HTERT RPE-1 (cell line): ENCODE measurements around the gene SLC7A8.
"Not testable (repeated sequence)": the region's sequence is repeated elsewhere in the genome, so short reads cannot be mapped to it uniquely, and the experiment has no call there.

Source experiments
- in situ Hi-C: fragments of 300-500 bp; cut with MboI; formaldehyde crosslinking; loops from 4 replicates; pipeline ENCODE4 v1.14.3; 2020; ENCODE audit warnings: low sequenced_read_pairs

Gene SLC7A8

DNA sequence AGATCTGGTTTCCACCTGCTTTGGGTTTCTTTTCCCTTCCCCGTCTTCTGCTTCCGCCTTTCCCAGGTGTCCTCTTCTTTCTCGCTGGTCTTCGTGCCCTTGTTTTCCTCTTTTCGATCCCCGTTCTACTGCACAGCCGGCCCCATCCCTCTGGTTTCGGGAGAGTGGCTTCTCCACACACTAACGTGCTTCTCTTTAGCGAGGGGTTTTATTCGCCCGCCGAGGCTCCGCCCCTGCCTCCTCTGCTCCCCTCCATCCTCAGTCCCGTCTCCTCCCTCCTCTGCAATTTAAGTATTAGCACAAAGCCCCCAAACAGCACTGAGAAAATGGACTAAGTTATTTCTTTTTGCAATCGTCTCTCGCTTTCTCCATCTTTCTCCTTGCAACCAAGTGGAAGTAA lies at the start of gene SLC7A8:
Gene SLC7A8, minus strand, starts transcription at position 182 of the 400 bp plus-strand sequence. CDS start 746 bp downstream, outside the sequence.
- in situ Hi-C loops = no loop called here

DNA sequence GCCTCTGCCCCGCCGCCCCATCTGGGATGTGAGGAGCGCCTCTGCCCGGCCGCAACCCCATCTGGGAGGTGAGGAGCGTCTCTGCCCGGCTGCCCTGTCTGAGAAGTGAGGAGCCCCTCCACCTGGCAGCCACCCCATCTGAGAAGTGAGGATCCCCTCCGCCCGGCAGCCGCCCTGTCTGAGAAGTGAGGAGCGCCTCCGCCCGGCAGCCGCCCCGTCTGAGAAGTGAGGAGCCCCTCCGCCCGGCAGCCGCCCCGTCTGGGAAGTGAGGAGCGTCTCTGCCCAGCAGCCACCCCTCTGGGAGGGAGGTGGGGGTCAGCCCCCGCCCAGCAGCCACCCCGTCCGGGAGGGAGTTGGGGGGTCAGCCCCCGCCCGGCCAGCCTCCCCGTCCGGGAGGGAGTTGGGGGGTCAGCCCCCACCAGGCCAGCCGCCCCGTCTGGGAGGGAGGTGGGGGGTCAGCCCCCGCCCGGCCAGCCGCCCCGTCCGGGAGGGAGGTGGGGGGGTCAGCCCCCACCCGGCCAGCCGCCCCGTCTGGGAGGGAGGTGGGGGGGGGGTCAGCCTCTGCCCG lies 48.9 kb upstream of the SLC7A8 start:
- in situ Hi-C loops = not testable (repeated sequence)

DNA sequence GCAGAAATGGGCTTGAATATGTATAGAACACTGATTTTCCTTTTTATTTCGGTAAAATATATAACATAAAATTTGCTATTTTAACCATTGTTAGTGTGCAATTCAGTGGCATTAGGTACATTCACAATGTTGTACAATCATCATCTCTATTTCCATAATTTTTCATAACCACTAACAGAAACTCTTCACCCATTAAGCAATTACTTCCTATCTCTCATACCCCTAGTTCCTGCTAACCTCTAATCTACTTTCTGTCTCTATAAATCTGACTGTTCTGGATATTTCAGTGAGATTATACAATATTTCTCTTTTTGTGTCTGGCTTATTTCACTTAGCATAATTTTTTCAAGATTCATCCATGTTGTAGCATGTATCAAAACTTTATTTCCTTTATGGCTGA lies 45.4 kb upstream of the SLC7A8 start:
- in situ Hi-C loops = no loop called here

- in situ Hi-C loops = no loop called here
These were observed 44.1 kb upstream of the SLC7A8 start for GRCh38 chr14:23227566-23227965.

- in situ Hi-C loops = not testable (repeated sequence)
These were observed 41.5 kb upstream of the SLC7A8 start for GRCh38 chr14:23224958-23225357.

DNA sequence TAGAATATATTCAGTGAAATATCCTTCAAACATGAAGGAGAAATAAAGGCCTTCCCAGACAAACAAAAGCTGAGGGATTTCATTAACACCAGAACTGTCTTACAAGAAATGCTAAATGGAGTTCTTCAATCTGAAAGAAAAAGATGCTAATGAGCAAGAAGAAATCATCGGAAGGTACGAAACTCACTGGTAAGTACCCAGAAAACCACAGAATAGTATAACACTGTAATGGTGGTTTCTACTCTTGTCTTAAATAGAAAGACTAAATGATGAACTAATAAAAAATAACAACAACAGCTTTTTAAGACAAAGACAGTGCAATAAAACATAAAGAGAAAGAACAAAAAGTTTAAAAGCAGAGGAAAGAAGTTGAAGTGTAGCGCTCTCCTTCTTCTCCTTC lies 35.6 kb upstream of the SLC7A8 start:
- in situ Hi-C loops = no loop called here

GRCh38 chr14:23217032-23218020 lies 33.9 kb upstream of the SLC7A8 start:
- in situ Hi-C loops = no loop called here

- in situ Hi-C loops = no loop called here
These were observed 32.0 kb upstream of the SLC7A8 start for GRCh38 chr14:23215421-23215820.

GRCh38 chr14:23209651-23210423 lies 26.4 kb upstream of the SLC7A8 start:
- in situ Hi-C loops = no loop called here

DNA sequence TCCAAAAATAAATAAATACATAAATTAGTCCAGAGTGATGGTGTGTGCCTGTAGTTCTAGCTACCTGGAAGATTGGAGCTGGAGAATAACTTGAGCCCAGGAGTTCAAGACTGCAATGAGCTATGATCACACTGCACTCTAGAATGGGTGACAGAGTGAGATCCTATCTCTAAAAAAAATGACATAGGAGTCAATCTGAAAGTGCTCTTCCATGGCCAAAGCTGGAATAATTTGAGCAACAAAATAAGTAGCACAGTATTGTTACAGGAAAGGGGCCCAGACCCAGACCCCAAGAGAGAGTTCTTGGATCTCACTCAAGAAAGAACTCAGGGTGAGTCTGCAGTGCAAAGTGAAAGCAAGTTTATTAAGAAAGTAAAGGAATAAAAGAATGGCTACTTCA lies 24.9 kb upstream of the SLC7A8 start:
- in situ Hi-C loops = no loop called here

DNA sequence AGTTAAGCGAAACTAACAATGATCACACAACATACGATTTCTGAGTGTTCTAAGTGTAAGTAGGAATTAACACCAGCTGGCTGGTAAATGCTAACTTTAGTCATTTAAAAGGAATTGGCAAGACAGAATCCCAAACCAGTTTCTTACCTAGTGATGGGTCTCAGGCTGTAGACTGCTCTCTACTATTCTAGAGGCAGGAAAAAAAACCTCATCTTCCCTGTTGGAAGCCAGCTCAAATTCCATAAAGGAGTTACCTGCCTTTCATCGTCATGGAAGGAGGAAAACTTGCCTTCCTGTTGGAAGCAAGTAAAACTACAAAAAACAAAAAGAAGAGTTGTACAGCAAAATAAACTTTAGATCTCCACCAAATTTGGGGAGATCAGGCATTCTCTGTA lies 23.7 kb upstream of the SLC7A8 start:
- in situ Hi-C loops = no loop called here

- in situ Hi-C loops = no loop called here
These were observed 23.1 kb upstream of the SLC7A8 start for GRCh38 chr14:23206422-23207145.

DNA sequence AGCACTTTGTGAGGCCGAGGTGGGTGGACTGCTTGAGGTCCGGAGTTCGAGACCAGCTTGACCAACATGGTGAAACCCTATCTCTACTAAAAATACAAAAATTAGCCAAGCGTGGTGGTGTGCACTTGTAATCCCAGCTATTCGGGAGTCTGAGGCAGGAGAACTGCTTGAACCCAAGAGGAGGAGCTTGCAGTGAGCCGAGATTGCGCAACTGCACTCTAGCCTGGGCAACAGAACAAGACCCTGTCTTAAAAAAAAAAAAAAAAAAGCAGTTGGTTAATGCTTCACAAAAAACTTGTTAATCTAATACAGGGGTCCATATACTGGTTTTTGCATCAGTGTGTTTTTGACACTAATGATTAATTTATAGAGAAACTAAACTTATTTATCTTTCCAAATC lies 18.5 kb upstream of the SLC7A8 start:
- in situ Hi-C loops = no loop called here

- in situ Hi-C loops = not testable (repeated sequence)
These were observed 15.7 kb upstream of the SLC7A8 start for GRCh38 chr14:23199141-23199540.

DNA sequence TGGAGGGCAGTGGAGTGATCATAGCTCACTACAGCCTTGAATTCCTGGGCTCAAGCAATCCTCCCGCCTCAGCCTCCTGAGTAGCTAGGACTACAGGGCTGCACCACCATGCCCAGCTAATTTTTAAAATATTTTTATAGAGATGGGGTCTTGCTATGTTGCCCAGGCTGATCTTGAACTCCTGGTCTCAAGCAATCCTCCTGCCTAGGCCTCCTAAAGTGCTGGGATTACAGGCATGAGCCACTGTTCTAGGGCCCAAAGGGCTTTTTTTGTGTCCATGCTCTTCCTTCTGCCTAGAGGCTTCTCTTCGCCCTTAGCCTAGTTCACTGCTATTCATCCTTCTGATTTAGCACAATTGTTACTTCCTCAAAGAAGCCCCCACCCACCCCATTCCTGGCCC lies 13.0 kb upstream of the SLC7A8 start:
- in situ Hi-C loops = not testable (repeated sequence)

DNA sequence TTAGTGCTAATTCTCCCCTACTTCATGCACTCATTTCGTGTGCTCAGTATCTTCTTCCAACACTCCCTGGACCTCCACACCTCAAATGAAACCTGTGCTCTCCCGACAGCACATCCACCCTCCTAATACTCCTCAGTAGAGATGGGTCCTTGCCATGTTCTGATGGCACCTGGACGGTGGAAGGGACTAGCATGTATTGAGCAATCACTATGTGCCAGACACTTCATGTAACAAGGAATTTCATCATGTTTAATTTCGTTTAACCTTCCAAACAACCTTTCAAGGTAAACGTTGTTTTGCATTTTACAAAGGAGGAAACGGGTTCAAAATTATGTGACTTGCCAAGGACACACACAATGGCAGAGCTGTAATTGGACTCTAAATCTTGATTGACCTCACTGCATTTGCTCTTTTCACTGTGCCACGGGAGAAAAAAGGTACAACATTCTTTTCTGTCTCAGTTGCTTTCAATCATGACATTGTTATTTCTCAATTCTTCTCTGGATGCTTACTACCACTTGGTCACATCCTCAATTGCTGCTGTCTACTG lies 12.2 kb upstream of the SLC7A8 start:
- in situ Hi-C loops = no loop called here

- in situ Hi-C loops = no loop called here
These were observed 10.0 kb upstream of the SLC7A8 start for GRCh38 chr14:23193432-23193831.

DNA sequence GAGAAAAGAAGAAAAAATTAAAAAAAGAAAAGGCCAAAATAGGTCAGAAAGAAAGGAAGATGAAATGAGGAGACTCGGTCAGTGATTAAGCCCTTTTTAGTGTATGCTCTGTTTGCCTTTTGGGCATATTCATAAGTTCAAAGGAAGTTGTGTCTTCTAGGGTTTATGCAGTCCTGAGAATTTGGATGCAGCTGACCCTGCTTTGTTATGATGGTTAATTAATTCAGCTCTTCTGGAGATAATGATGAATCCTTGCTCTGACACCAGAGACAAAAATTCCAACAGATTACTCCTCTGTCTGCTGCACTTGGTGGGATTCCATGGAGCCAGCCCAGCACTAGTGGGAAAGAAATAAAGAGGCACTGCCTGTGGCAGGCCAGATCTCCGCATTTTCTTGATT lies 4.5 kb upstream of the SLC7A8 start:
- in situ Hi-C loops = no loop called here

GRCh38 chr14:23186913-23187654 lies 3.6 kb upstream of the SLC7A8 start:
- in situ Hi-C loops = no loop called here

GRCh38 chr14:23185063-23185462 lies 1.6 kb upstream of the SLC7A8 start:
- in situ Hi-C loops = no loop called here
